Stimulated activated CD8-positive, alpha-beta memory T cell treated with anti-CD3 and anti-CD28 coated beads, Interleukin-15, amount 100 ng/mL, for 4 hours (primary cell): ENCODE data around the gene PRDM2.
"Not testable (repeated sequence)": the region's sequence is repeated elsewhere in the genome, so short reads cannot be mapped to it uniquely, and the experiment has no call there.

Experiments used
- DNase-seq, 2 donors: peaks; one replicate each; pipeline ENCODE4 v3.0.0-alpha.2; 2020; ENCODE audit warnings: low read depth in 2 of 2

The PRDM2 gene

DNA sequence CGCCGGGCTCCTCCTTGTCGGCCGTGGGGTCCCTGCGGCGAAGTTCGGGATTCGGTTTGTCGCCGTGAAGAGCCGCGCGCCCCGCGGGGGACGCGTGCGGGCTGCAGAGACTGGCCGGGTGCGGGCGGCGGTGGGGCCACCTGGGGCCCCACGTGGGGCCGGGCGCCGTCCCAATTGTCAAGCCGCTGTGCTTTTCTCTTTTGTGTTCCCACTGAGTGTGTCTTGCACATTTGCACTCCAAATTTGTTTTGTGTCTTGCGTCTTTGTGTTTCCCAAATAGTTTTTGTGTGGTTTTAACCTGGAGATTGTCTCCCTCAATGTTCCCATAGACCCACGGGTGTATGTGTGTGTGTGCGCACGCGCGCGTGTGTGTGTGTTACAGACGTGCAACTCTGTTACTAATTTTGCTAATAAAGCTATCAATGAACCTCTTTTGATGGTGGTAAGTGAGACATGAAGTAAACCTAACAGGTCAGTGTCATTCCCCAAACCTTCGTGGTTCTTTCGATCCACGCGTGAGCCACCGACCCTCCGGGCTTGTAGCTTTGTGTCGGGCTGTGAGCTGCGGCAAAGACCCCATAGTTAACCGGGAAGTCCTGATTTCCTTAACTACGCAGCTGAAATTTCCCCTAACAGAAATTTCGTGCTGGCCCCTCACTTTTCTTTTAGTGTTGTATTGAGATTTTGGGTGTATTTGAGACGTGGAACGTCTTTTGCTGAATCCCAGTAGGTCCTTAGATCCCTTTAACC lies 708 bp downstream of the PRDM2 start:
- DNase-seq, result peak; percentile 14 to 34

DNA sequence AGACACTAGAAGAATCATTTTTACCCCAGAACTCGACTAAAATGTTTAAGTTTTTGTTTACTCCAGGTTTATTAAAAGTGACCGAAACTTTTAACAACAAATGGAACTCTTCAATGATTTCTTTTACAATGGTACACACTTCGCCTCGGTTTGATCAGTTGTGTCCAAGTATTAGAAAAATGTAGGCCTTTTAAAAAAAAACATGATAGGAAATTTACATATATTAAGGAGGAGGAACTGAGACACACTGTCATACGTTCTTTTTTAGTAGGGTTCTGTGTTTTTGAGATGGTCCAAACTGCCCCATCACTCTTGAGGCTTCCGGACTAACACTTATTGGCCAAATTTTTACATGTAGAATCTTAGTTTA lies 1.3 kb downstream of the PRDM2 start:
- DNase-seq, result no peak

DNA sequence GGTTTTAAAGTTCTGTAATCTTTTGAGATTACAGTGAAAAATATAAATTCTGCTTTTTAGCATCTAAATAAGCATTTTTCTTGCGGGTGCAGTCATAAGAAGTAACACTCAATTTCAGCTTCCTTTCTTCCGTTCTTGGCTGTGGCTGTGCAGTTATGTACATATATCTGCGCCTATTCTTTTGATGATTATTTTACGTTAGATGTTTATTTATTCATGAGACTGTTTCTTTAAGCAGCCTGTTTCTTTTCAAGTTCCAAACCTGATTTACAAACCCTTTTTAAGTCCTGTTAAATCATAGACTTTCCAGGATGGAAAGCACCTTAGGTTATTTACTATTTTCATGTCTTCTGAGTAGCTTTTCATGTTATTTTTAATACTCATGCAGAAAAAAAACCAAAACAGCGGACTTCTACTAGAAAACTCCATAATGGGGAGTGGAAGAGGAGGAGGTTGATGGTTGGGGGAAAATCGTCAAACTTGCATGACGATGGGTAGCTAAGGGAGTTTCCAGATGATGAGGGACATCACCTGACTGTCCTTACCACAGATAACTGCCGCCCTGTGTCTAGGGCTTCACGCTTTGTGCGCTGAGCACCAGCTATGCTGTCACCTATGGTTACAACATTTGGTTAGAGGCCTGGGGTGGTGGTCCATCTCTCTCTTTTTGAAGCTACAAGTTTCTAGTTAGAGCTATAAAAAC lies 2.6 kb downstream of the PRDM2 start:
- DNase-seq, result peak; percentile 29 to 32

DNA sequence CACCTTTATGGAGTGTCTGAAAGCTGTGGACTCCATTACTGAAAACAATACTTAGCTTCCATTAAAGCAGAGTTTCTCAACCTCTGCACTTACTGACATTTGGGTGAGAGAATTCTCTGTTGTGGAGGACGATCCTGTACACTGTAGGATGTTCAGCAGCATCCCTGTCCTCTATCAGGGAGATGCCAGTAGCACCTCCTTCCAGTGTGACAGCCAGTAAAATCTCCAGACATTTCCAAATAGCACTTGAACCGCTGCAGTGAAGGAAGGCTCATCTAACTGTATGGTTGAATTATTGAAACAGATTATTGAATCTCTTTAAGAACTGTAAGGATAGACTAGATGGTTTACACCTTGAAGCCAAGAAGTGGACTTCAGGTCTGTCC lies 3.1 kb downstream of the PRDM2 start:
- DNase-seq, result no peak

DNA sequence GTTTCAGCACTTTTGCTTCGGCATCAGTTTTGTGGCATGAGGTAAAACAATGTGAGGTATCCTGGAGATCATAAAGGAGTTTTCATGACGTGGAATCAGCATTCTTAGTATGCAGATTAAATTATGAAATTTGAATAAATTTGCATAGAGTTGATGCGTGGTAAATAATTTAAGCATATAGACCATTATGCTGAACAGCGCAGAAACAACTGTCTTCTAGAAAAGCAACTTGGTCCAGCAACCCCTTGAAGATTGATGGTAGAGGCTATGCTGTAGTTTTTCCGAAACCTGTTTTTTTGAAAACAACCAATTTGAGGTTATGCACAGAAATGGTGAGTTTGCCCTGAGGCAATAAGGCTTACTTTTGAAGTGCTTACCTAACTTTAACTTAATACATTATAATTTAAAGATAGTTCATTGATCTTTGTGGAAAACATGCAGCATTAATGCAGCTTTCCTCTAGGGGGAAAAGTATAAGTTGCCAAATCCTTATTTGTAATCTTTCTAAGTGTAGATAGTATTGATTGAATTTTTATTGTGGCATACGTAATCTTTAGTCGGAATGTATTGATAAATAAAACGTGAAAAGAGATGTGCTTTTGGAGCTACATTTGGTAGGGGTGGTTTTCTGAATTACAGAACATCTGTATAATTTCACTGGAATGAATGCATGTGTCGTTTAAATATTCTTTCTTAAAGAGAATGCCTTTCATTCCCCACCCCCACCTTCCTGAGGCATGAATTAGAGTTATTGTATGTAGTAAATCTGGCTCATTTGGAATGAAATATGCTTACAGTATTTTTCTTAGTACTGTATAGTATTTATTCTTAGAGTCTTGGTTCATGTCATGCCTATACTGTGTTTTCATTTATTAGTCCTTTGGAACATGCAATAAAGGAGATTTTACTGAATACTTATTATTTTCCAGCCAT lies 3.8 kb downstream of the PRDM2 start:
- DNase-seq, result no peak

DNA sequence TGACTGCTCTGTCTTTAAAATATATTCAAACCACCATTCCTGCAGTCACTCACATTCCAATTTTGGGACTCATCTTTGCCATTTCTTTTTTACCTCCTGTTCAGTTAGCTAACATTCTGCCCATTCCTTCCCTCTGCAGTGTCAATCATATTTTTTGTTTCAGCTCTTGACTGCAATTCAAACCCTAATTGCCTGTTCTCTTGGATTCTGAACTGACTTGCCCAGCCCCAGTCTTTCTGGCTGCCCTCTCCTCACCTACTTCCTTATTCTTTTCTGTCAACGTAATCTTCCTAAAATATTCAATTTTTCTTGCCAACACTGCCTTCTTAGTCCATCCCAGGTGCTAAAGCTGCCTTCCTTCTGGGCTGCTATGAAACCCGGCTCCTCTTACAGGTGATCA lies 6.1 kb downstream of the PRDM2 start:
- no peak for DNase-seq

DNA sequence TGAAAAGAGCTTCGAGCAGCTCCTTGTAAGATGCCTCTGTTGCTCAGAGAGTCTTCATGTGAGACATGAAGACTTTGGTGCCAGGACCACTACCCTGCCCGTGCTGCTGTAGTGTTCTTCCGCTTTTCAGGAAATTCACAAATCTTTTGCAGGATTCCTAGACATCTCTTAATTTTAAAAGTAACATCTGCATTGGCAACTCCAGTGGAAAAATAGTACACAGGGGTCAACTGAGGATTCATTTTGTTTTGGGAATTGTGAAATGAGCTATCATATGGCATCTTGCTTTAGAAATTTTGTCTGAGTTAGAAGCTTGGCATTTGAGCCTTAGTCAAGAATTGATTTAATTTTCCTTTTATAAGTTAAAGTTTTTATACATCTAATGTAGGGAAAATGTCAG lies 7.2 kb downstream of the PRDM2 start:
- DNase-seq, result no peak

DNA sequence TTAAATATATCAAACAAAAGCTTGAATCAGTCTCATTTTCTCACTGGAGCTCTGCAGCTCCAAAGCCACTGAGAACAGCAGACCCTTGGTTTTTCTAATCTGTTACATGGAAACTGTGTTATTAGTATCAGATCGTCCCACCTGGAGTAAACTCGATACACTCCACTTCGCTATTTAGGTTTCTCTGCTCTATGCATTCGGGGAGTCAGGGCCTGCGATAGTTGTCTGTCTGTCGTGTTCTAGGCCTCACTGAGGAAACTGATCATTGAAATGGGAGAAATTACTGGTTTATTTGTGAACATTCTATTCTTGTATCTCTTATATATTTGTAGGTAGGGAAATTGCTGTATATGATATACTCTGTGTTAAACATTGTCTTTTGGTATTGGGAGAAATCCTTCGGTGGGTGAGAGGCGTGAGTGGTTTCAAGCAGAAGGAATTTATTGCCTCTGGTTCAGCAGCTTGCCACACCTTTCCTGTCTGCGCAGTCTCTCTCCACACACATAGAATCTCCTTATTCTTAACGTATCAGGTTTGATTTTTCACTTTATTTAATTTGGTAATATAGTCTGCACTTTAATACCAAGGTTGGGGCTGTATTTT lies 8.5 kb downstream of the PRDM2 start:
- no peak for DNase-seq

DNA sequence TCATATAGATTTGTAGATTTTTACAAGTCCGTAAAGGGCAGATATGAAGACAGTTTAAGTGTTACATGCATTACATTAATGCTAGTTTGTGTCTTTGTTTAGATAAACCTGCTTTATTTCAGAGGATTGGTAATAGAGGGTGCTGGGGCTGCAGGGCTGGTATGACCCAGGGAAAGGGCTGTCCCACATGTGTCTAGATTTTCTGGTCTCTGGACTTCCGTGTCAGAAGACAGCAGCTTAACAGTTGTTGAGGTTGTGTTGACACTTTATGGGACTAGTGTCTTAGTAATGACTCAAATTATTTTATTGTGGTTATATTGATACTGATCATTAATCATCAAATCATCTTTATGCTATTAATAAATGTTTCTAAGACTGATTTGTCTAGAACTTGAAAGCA lies 10.1 kb downstream of the PRDM2 start:
- DNase-seq, result no peak

DNA sequence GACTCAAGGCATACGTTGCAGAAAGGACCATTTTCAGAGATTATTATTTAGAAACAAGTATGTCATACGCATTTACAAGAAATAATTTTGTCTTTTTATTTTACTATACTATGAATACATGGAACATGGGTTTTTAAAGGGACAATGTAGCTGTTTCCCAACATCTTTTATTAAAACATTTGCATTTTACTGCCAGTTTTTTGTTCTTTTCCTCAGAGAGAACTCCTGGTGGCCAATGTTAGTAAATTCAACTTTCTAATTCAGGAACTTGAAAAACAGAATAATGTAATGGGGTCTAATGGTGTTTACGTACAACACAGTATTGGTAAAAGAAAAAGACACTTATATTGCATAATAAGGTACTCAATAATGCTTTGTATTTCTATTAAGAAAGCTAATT lies 14.9 kb downstream of the PRDM2 start:
- no peak for DNase-seq

DNA sequence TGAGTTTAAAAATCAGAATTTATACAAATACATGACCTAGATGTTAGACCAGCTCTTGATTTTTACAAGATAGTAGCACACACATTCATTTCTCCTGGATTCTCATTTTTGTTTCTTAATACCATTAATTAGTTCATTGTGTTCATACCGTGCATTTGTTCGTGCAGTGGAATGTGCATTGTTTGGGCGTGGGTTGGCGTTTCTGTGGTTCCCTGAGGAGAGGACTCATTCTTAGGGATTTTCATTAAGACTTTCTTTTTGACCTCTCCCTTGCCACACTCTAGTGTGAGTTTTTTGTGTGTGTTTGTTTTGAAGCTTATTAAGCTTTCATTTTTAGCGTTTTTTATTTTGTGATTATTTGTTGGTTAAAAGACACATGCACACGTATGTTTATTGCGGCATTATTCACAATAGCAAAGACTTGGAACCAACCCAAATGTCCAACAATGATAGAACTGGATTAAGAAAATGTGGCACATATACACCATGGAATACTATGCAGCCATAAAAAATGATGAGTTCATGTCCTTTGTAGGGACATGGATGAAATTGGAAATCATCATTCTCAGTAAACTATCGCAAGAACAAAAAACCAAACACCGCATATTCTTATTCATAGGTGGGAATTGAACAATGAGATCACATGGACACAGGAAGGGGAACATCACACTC lies 15.8 kb downstream of the PRDM2 start:
- not testable (repeated sequence) for DNase-seq

DNA sequence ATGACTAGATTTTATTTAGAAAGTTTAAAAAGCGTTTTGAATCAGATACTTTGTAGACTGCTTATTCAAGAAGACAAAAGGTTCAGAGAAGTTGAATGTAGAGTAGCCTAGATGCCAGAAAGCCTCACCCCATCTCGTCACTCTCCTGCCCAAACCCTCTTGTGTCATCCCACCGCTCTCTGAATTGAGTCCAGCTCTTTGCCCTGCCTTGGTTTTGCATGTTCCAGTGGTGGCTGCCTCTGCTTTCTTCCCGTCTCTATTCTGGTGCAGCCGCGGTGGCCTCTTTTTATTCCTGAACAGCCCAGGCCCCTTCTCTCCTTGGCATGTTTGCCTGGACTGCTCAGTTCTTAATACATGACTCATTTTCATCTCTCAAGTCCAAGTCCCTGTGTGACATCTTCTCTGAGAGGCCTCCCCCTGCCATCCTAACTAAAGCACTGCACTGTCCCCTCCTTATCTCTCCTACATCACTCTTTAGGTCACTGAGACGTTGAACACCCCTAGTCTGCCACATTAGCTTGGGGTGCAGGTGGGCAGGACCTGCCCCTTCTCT lies 22.9 kb downstream of the PRDM2 start:
- DNase-seq, result no peak

DNA sequence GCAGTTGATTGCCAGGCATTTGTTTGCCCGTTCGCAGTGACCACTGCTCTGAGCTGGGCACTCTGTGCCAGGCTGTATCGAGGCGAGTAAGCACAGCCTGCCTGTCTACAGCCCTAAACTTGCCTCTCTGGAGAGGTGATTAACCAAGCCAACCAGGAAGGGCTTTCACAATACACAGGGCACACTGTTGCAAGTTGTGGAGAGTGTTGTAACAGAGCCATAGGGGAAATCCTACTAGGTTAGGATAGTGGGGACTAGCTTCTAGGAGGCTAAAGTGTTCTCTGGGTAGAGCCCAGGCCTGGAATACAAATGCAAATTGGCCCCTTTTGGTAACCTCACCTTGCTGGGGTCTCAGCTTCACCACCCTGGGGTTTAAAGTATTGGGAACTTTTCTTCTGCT lies 23.8 kb downstream of the PRDM2 start:
- no peak for DNase-seq

DNA sequence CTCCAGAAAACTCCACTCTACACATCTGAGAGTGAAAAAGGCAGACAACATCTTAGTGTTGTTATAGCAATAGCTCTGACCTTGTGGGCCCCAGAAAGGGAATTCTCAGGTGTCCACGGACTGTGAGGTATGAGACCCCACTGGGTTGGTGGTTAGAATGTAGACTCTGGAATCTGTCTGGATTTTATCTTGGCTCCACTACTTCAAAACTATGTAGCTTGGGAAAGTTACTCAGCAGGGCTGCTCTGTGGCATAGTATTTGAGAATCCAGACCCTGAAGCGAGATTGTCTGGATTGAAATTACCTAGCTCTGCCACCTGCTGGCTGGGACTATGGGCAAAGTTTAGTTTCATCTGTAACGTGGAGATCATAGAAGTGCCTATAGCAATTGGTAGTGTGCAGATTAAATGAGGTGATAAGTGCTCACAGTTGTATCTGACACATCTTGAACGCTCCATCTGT lies 25.8 kb downstream of the PRDM2 start:
- peak in 1 of 2 donors; percentile 6 for DNase-seq

DNA sequence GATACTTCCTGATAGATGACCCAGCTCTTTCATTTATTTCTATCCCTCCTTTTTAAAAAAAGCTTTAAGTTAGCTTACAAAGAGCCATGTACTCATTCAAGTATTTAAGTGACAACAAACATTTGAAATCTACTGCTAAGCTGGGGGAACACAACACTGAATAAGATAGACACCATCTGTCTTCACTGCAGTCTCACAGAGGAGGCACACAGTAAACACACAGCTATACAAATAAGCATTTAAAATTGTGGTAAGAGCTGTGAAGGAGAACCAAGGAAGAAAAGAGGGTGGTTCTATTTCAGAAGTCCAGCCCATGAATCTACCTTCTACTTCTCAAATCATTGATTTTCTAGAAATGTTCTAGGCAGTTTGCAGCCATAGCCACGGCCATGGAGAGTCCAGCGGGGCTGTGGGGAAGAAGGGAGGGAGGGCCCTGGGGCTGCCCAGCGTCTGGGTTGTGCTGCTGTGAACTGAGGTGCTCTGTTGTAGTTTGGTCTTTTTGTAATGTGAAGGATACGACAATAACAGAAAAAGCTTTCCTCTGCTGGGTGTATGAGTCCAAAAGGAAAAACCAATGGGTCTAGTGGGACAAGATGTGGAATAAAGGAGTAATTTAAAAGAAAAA lies 28.2 kb downstream of the PRDM2 start:
- no peak for DNase-seq

DNA sequence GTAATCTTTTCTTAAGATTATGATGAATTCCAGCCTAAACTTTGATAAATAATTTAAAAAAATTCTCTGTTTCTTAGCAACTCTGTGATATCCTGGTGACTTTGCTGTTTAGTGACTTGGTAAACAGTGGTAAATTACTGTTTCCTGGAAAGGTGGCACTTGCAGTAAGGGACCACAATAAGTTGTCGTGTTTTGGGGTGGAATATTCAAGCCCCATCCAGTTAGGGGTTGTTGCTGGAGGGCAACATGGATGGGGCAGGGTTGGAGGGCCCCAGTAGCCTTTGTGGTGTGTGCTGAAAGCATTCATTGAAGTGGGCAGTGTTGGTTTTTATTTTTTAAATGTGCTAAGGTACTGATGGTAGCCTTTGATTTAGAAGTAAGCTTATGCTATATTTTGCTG lies 30.3 kb downstream of the PRDM2 start:
- no peak for DNase-seq

DNA sequence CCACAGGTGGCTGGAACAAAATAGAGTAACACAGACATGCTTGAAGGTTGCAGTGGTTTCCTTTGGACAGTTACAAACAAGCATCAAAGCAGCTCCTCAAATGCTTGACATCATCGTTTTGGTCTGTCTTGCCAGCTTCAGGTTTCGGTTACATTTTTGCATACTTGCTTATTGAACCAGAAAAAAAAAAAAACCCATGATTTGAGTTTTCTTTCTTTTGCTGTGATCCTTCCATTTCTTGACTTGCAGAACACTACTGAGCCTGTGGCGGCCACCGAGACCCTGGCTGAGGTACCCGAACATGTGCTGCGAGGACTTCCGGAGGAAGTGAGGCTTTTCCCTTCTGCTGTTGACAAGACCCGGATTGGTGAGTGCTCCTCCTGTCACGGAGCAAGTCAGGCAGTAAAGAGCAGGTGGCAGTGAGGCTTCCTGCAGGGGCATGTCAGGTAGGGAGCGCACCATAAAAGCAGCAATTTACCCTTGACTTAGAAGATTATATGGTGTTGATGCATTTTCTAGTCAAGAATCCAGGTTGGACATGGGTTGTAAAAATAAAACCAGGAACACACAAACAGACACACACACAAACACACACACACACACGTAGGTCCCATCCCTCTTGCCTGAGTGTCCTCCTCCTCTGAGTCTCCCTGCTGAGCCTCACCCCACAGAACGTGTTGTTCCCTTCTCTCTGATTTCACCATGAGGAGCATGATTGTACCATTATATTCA lies 30.9 kb downstream of the PRDM2 start:
- DNase-seq, result peak; percentile 59 to 63

DNA sequence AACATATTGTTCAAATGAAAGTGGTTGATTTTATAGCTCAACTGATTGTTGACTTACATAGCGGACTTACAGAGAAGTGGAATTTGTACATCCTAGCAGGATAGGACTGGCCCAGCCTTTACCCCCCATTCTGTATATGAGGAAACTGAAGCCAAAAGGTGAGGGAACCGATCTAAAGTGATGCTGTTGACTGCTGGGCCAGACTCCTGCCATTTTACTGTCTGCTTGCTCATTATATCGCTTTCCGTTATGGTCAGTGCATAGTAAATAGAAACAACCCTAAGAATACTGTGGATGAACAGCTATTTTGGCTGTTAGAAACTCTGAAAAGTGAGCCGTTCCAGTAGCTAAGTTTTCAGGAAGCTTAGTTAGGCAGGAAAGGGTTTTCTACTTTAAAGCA lies 31.9 kb downstream of the PRDM2 start:
- DNase-seq, result no peak

DNA sequence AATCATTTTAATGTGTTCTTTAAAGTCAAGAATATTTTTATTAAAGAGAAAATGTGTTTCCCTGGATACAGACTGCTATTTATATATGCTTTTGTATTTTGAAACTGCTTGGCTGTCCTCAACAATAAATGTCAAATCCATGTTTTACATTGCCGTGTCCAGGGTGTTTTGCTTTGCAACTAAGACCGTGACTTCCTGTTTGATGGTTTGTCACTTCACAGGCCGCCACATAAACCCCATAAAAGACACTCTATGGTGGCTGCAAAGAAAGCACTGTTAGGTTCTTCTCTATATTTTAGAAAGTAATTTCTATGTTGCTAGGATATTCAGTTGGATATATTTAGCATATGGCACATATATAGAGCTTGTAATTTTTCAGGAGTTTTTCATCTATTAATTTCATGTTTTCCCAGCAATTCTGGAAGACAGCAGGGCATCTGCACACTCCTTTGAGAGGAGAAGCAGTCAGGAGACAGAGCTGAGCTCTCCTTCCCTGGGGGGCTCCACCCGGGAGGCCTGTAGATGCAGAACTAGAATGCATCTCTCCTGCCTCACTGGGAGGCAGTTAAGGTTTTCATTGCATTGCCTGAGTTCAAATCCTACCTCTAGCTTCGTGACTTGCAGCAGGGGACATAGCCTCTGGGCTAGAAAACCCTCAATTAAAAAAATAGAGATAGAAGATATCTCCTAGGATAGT lies 33.1 kb downstream of the PRDM2 start:
- DNase-seq, result no peak
